H4 (cell line): Measurements from ENCODE around the gene PIK3R3. TPM values are rescaled to one million over a fixed set of nuclear protein-coding genes. Genes with fewer than 3 reads are reported as not detected.

Source experiments
- DNase-seq: peaks from one replicate; pipeline ENCODE4 v3.0.0-alpha.2; 2015; ENCODE audit warnings: low spot score
- total RNA-seq: library from RNA; depleted of rRNA; stranded (reverse); fragments of >200 nt; shearing (Covaris generic); gene quantifications from 2 replicates; pipeline ENCODE4 v1.2.3, GENCODE V29; 2014

Gene PIK3R3
- total RNA-seq, 1 experiment from 2014 or later = 14.9 TPM

DNA sequence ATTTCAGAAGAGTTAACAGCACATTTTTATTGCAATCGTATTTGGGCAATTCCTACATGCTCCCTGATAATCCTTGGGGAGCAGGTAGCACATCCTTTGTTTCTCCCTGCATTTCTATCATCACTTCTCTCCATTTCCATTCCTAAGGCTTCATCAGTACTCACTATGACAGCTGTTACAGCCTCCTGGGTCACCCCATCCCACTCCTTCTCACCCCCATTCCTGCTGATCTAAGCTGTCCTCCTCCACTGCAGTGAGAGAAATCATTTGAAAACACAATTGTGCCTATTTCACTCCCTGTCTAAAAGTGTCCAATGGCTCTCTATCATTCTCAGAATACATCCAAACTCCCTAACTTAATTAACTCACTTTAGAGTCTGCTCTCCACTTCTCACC lies 25.5 kb upstream of the PIK3R3 start:
- DNase-seq = no peak

GRCh38 chr1:46153732-46154131 lies 21.3 kb upstream of the PIK3R3 start:
- DNase-seq = no peak

GRCh38 chr1:46153228-46153627 lies 20.8 kb upstream of the PIK3R3 start:
- DNase-seq = no peak

- DNase-seq = no peak
These were observed 19.6 kb upstream of the PIK3R3 start for GRCh38 chr1:46152016-46152415.

GRCh38 chr1:46150085-46150484 lies 17.7 kb upstream of the PIK3R3 start:
- no peak for DNase-seq

- DNase-seq = no peak
These were observed 15.9 kb upstream of the PIK3R3 start for GRCh38 chr1:46148318-46148717.

- DNase-seq = peak; percentile 74
These were observed 5.5 kb upstream of the PIK3R3 start for GRCh38 chr1:46137916-46138315.

DNA sequence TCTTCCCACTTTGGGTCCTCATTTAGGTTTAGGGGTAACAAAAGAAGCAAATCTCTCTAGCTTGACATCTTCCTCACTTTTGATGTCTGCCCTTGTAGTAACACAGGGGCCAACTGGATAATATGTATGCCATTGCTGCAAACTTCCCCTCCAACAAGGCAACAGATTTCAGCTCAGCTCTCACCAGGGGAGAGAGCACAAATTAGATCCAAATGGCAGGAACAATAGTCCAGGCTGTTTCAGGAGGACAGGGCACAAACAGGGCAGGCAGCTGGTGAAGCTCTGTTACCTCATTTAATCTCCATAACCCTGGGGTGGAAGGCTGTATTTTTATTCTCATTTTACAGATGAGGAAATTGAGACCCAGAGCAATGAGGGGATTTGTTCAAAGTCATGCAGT lies 4.3 kb upstream of the PIK3R3 start:
- no peak for DNase-seq

- peak; percentile 49 for DNase-seq
These were observed 2.4 kb upstream of the PIK3R3 start for GRCh38 chr1:46134660-46135331.

- no peak for DNase-seq
These were observed 1.4 kb upstream of the PIK3R3 start for GRCh38 chr1:46133781-46134350.

DNA sequence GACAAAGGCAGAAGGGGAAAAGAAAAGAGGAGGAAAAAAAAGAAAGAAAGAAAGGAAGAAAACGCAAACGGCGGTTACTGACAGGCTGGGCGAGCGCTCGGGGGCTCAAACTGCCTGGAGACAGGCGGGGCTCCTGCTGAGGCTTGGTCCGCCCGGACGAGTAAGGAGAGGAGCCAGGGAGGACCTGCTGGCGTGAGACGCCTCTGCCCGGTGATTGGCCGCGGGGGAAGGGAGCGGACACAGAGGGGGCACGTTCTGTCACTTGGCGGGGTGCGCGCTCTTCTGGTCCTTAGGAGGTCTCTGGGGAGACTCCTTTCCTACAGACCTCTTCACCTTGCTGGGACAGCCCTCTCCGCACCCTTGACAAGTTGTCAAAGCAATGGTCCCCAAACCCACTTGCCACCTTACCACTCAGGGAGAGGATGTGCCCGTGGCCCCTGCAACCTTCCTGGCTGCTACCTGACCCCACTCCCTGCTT lies 791 bp upstream of the PIK3R3 start:
- no peak for DNase-seq

DNA sequence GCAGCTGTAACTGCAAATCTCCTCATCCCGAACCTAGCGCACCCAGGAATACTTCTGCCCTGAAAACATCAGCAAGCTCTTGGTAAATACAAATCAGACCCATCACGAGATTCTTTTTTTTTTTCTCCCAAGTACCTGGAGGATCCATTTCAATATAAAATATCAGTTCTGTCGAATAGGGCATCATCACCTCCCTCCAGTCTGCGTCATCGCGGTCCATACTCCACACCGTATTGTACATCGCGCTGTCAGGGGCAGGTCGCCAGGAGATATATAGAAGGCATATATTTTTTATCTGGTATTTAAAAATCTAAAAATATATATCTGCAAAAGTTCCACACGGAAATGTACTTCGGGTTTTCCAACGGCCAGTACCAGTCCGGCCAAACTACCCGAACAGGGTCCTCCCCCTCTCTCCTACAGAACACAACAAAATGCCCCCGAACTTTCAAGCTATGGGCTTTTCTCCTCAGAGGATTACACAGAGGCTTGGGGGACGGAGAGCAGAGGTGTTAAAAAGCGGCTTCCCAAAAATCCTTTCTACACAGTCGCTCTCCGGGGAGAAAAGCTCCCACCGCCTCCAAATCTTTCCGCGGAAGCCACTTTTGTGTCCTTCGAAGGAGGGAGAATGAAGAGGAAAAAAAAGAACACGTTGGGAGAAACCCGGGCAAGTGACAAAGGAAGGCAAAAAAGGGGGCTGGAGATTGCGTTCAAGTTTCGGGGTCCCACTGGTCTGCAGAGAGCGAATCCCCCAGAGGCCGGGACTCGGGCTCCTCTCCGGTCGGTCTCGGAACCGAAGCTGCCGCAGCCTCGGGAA lies 509 bp downstream of the PIK3R3 start:
- peak; percentile 49 for DNase-seq

GRCh38 chr1:46131093-46131492 lies 1.3 kb downstream of the PIK3R3 start:
- DNase-seq = no peak

- DNase-seq = no peak
These were observed 1.8 kb downstream of the PIK3R3 start for GRCh38 chr1:46130606-46131005.

DNA sequence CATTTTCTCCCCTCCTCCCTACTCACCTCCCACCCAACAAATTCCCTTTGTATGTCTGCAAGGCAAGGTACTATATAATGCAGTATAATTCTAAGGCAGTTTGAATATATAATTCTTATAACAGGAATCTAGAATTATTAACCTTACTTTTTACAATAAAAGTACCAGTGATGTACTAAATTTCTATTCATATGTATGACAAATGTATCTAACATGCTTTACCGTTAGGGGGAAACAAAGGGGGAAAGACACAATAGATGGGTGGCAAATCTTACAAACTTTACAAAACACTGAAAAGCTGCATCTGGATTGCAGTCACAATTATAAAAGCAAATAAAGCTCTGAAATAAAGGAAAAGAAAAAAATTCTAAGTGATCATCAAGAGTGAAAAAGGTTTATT lies 2.3 kb downstream of the PIK3R3 start:
- no peak for DNase-seq

DNA sequence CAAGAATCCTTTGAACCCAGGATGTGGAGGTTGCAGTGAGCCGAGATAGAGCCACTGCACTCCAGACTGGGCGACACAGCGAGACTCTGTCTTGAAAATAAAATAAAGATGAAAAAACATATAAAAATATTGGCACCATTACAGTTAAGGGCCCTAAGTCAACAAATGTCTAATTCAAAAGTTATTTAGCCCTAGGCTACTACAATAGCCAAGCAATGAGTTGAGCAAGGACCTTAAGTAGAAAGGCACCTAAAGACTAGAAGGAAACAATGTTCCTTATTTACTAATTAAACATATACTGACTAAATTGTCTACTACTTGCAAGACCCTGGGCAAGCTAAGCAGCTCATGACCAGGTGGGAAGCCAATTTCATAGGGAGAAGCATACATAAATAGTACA lies 4.1 kb downstream of the PIK3R3 start:
- DNase-seq = no peak

DNA sequence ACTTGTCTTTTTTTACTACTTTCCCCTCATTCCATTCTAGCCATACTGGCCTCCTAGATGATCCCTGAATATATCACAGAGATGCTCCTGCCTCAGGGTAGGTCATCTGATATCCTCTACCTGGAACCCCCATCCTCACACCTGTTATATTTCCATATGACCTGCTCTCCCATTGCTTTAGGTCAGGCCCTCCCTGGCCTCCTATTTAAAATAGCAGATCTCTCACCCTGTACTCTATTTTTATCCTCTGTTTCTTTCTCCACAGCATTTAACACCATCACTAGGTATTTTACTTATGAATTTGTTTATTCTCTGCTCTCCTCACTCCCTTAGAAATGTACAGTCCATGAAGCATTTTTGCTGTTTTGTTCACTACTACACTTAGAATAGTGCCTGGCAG lies 13.6 kb downstream of the PIK3R3 start:
- DNase-seq = no peak

GRCh38 chr1:46117810-46118494 lies 14.5 kb downstream of the PIK3R3 start:
- DNase-seq = no peak

DNA sequence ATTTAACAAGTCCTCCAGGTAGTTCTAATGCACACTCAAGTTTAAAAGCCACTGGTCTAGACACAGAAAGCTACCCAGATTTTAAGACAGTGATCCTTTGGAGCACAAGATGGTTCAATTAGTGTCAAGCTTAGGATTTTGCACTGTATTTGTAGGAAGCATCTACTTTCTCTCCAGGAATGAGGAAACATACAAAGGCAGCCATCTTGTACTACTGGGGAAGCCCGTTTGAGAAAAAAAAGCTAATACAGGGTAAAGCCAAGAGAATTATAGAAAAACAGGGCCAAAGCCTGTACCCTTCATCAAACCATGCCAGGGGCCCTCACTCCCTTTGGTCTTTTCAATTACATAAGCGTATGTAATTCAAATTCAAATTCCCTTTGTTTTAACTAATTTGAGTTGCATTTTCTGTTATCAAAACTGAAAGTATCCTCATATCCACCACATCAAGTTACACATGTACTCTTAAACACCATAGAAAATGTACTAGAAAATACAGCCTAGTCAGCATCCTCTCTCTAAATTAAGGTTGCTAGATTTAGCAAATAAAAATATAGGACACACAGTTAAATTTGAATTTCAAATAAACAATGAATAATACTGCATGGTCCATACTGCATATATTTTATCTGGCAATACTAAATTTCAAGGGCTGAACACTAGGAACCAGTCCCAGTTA lies 17.4 kb downstream of the PIK3R3 start:
- no peak for DNase-seq

DNA sequence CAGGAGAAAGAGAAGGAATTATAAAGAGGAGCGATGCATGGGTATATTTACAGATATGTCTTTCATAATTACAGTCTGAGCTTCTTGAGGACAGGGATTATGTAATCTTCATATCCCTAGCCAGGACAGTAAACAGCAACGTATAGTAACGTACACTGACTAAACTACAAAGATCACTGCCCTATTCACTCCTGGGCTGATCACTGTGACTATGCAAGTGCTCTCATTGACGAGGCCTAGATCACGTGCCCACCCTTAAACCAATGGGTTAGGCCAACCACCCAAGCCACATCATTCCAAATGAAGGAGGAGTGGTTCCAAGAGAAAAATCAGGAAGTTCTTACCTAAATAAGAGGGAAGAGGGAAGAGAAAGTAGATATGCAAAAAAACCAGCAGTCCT lies 18.5 kb downstream of the PIK3R3 start:
- no peak for DNase-seq

DNA sequence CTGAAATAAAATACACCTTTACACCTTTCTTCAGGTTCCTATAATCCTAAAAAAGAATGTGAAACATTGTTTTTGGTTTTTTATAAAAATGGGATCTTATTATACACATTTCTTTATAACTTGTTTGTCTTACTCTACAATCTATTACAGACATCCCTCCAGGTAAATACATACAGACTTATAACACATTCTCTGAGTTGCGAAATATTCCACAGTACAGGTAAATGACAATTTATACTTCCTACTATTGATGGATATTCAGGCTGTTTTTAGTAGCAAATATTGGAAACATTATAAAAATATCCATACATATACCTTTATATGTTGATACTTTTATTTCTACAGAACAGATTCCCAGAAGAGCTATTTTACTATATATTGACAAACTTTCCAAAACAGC lies 20.3 kb downstream of the PIK3R3 start:
- no peak for DNase-seq

GRCh38 chr1:46110521-46110920 lies 21.9 kb downstream of the PIK3R3 start:
- DNase-seq = no peak
